Hair follicle dermal papilla cell (primary cell): ENCODE results near the gene KCNJ9. TPM values are rescaled to one million over a fixed set of nuclear protein-coding genes. Genes with fewer than 3 reads are reported as not detected.

Experiments
- total RNA-seq: library from RNA; depleted of rRNA; stranded (reverse); fragments of >200 nt; gene quantifications from 2 replicates; pipeline ENCODE4 v1.2.3, GENCODE V29; 2012

The KCNJ9 gene
- not detected in 2 replicates for total RNA-seq

GRCh38 chr1:160081261-160081936 is at the start of gene KCNJ9:
TSS of gene KCNJ9 (plus strand) at chr1:160081538. CDS start at chr1:160084031, 2,493 bp downstream.

GRCh38 chr1:160069460-160070231 is 11.7 kb upstream of the KCNJ9 start, which contains the start of gene KCNJ10:
TSS of gene KCNJ10 (minus strand) at chr1:160070160. CDS start at chr1:160042532, 27,628 bp downstream.

GRCh38 chr1:160097911-160098851 is 16.8 kb downstream of the KCNJ9 start, which contains the start of gene IGSF8:
TSS of gene IGSF8 (minus strand) at chr1:160098619. CDS start at chr1:160098472, 147 bp downstream.

GRCh38 chr1:160115545-160116282 is 34.4 kb downstream of the KCNJ9 start, which contains the start of gene ATP1A2:
TSS of gene ATP1A2 (plus strand) at chr1:160115759. CDS start at chr1:160115862, 103 bp downstream.

Other genes with a start within 250 kb of the KCNJ9 start
- not detected in 2 replicates for gene VSIG8, start 218.9 kb upstream of the KCNJ9 start, total RNA-seq
- gene CFAP45, start 181.4 kb upstream of the KCNJ9 start, total RNA-seq = 0.12 and 0.16 TPM in 2 replicates
- gene TAGLN2, start 156.0 kb upstream of the KCNJ9 start, total RNA-seq = 124 and 172 TPM in 2 replicates
- gene IGSF9, start 135.9 kb upstream of the KCNJ9 start, total RNA-seq = under 0.01 TPM in 1 of 2 replicates, not detected in the other
- gene SLAMF9, start 127.3 kb upstream of the KCNJ9 start, total RNA-seq = not detected in 2 replicates
- gene PIGM, start 49.5 kb upstream of the KCNJ9 start, total RNA-seq = 5.1 and 5.4 TPM in 2 replicates
- not detected in 2 replicates for gene KCNJ10, start 11.4 kb upstream of the KCNJ9 start, total RNA-seq
- gene IGSF8, start 17.1 kb downstream of the KCNJ9 start, total RNA-seq = 20.9 TPM in 2 replicates
- gene ATP1A2, start 34.2 kb downstream of the KCNJ9 start, total RNA-seq = not detected in 2 replicates
- not detected in 2 replicates for gene ATP1A4, start 70.1 kb downstream of the KCNJ9 start, total RNA-seq
- gene CASQ1, start 109.0 kb downstream of the KCNJ9 start, total RNA-seq = not detected in 2 replicates
- gene PEA15, start 123.8 kb downstream of the KCNJ9 start, total RNA-seq = 240 and 266 TPM in 2 replicates
- 85.9 and 90.9 TPM in 2 replicates for gene DCAF8, start 181.0 kb downstream of the KCNJ9 start, total RNA-seq
- gene PEX19, start 203.6 kb downstream of the KCNJ9 start, total RNA-seq = 56.0 and 90.3 TPM in 2 replicates